CD4-positive, alpha-beta T cell treated with Interleukin-10 for 1 hour (primary cell): ENCODE data around the gene NRAS.
A peak's percentile ranks its signal among the peaks of the same experiment; 100 is the strongest.
"Not testable (repeated sequence)": the region's sequence is repeated elsewhere in the genome, so short reads cannot be mapped to it uniquely, and the experiment has no call there.

ENCODE experiments used
- DNase-seq: peaks from one replicate; pipeline ENCODE4 v3.0.0-alpha.2; 2020

NRAS gene

DNA sequence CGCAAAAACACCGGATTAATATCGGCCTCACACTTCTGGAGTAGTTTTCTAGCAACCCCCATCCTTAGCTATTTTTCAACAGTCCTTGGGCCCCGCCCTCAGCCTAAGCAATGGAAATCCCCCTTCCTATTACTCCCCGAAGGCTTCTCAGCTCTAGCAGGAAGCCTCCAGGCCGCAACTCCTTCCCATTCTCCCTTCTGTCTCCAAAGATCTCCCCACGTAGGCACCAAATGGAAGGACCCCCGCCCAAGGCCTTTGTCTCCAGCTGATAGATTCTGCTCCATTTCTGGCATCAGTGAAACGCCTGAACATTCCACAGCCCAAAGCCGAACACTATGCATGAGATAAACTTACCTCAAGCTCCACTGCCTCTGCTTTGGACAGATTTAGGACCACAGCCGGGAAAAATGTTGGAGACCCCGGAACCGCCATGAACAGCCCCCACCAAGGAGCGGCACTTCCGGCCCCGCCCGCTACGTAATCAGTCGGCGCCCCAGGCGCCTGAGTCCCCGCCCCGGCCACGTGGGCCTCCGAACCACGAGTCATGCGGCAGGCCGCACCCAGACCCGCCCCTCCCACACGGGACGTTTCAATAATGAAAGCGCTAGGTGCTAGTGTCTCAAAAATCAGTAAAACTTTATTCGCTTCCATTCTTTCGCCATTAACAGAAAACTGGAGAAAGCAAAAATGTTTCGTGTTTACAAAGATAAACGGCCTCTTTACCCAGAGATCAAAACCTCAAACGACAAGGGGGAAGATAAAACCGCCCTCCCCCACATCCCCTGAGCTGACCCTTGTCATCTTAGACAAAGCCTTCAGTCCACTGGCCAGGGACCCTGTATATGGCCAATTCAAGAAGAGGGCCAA lies at the start of gene NRAS:
Gene NRAS, minus strand, starts transcription at position 468 of the 867 bp plus-strand sequence. CDS start 611 bp downstream, outside the sequence.
- DNase-seq = peak; percentile 95

GRCh38 chr1:114764689-114765088 lies 48.1 kb upstream of the NRAS start:
- no peak for DNase-seq

- no peak for DNase-seq
Measured at GRCh38 chr1:114758256-114758832, 41.8 kb upstream of the NRAS start.

GRCh38 chr1:114757455-114758255 lies 41.1 kb upstream of the NRAS start, which contains the start of gene CSDE1:
TSS of gene CSDE1 (minus strand) at chr1:114757984. CDS start at chr1:114739890, 18,094 bp downstream.
- peak; percentile 98 for DNase-seq

DNA sequence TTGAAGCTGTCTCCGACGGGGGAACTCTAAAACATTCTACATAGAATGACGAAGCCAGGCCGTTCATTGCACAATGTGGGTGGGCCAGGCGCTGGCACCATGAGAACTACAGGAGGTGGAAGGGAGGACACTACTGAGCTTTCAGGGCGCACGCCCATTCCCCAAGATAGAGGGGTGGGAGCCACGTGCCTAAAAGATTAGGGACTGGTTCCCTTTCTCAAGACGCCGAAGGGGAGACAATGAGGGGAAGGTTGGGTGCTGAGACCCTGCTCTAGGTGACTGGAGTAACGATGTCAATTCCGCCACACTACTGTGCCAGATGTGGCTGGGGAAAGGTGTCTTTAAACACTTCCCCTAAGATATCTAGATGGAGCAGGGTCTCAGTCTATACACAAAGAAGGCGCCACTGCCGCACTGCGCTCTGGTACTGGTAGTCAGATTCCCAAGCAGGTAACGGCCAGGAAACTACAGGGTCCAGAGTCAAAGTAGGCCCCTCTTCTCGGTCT lies 40.4 kb upstream of the NRAS start:
- DNase-seq = no peak

- DNase-seq = peak; percentile 42
Measured at GRCh38 chr1:114756009-114756892, 39.7 kb upstream of the NRAS start.

DNA sequence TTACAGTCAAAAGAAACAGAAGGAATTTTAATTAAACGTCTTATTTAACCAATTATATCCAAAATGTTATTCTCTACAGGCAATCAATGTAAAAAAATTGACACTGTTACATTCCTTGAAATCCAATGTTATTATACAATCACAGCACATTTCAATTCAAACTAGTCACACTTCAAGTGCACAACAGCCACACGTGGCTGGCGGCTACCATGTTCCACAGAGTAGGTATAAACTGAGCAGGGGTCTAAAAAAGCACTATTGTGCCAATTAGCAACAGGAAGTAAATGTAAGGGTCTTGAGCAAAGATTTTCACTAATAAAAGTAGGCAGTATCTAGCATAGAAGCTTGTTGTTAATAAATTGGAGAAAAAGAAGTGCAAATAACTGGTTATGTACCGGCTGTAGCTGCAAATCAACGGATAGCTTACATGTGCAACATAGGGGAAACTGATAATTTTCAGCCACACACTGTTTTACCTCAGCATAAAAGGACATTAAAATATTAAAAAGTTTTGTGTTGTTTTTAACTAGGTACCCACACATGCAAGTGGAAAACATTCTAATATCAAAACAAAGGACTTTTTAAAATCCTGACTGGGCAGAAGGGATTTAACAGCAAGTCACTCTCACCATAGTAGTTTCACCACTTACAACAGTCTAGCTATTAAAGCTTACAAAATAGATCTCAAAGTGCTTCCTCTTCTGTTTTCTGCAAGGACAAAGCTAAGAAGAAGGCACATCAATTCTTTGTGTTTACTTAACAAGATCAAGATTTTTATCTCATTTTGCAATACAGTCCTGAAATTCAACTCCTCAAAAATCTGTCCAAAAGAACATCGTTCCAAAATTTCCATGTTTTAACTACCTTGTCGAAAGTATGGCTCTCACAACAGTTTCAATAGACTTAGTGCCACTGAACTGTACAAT lies 38.7 kb upstream of the NRAS start:
- DNase-seq = no peak

DNA sequence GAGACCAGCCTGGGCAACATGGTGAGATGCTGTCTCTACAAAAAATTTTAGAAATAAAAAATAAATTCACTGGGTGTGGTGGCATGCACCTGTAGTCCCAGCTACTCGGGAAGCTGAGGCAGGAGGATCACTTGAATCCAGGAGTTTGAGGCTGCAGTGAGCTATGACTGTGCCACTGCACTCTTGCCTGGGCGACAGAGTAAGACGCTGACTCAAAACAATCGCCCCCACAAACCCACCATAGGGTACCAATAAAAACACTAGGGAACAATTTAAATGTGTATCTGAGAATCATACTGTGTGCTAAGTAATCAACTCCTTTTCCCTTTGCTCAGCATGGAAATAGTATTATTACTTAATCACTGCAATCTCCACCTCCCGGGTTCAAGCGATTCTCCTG lies 37.1 kb upstream of the NRAS start:
- not testable (repeated sequence) for DNase-seq

DNA sequence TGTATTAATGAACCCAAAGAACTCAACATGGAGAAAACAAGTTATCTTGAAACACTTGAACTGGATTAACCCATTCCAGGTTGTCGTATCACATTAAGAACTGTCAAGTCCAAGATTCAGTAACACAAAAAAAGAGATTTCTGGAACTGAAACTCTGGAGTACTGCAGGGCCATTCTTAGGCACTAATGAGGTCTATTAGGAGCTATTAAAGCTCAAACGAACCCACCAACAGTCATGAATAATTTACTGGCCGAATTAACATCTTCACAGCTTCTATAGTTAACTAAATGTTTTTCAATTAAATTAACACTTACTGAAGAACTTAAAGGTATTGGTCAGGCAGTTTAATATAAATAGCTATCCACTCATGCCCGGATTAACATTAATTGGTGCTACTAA lies 36.6 kb upstream of the NRAS start:
- DNase-seq = no peak

GRCh38 chr1:114750780-114751179 lies 34.2 kb upstream of the NRAS start:
- no peak for DNase-seq

- no peak for DNase-seq
Measured at GRCh38 chr1:114749835-114750234, 33.3 kb upstream of the NRAS start.

DNA sequence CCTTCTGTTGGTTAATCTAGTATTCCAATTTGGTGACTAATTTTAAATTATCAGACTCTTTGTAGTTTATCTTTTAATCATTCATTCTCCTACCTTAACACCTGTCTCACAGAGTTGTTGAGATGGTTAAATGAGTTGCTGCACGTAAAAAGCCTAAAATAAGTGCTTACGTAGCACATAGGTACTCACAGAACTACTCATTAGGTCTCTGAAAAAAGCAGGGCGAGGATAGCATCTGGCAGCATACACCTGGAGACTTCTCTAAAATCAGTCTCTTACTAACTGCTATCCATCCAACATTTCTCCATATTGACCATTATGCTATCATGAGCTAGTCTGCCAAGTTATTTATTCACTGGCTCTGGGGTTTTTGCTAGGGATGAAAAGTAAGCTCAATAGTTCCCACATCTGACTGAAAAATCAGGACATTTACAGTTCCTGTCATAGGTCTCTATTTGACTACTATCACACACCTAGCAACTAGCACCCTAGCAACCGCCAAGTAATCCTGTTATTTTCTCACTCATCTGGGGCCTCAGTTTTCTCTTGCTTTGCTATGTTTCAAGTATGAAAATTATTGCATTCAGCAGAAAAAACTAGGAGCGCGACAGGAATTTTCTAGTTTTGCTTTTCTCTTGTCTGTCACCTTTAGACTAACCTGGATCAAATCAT lies 30.0 kb upstream of the NRAS start:
- DNase-seq = no peak

DNA sequence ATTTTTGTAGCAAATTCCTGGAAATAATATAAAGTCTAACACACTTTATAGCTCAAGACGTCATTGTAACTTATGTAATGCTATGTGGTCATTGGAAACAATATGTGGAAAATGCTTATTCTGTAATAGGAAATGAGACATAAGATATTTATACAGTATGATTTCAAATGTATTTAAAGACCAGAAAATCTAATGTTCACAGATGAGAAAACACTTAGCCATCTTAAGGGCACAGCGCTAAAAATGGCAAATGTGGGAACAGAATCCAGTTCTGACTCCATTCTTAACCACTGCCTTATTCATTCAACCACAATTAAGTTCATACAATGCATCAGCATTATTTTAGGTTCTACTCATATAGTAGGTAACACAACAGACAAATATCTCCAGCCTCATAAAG lies 28.7 kb upstream of the NRAS start:
- DNase-seq = no peak

- DNase-seq = no peak
Measured at GRCh38 chr1:114741963-114742746, 25.6 kb upstream of the NRAS start.

DNA sequence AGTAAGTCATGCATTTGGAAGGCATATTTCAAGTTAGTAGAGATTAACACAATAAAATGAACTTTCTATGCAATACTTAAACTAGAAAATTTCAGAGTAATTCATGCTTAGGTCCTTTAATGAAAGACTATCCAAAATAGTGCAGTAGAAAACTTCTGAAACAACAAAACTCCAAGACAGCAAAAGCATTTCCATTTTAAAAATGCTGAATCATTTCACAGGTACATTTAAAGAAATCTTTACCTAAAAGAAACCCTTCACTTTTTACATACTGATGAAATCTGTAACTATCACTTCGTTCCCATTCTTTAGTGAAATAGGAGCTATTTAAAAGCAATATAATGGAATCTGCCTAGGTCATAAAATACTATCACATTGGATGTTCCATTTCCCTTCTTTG lies 23.8 kb upstream of the NRAS start:
- no peak for DNase-seq

GRCh38 chr1:114737314-114737849 lies 20.8 kb upstream of the NRAS start:
- no peak for DNase-seq

- no peak for DNase-seq
Measured at GRCh38 chr1:114735479-114735878, 18.9 kb upstream of the NRAS start.

DNA sequence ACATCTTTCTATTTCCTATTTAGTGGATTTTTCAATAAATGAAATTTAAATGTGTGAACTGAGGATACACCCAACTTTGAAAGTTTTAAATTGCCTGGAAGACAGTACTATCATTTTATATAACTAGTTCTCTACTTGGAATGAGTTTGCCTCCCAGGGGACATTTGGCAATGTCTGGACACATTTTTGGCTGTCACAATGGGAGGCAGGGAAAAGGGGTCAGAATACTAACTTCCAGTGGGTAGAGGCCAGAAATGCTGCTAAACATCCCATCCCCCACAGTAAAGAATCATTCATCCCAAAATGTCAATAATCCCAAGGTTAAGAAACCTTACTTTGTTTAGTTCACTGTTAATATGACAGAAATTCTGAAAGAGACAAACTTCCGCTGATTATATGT lies 13.2 kb upstream of the NRAS start:
- DNase-seq = no peak

- no peak for DNase-seq
Measured at GRCh38 chr1:114728553-114728952, 12.0 kb upstream of the NRAS start.
